ENCODE data around the gene S100P.

GRCh38 chr4:6649216-6649615, 44.5 kb upstream of the S100P start:
- TF ChIP-seq ELK1 (IDR thresholded peaks at IDR 0.05; ENCODE audit: borderline replicate concordance, low read depth, low read length) (no peak), POLR2A (IDR thresholded peaks at IDR 0.05; ENCODE audit: low read depth, low read length) (no peak), CTCF (conservative IDR thresholded peaks at IDR 0.05; ENCODE audit: low read depth, low read length) (no peak), MXI1 (IDR thresholded peaks at IDR 0.05; ENCODE audit: borderline replicate concordance, low read depth, low read length) (no peak), USF2 (IDR thresholded peaks at IDR 0.05; ENCODE audit: low read depth, low read length) (no peak), RAD21 (IDR thresholded peaks at IDR 0.05; ENCODE audit: low read length) (no peak), MAFK (IDR thresholded peaks at IDR 0.05; ENCODE audit: low read depth, low read length) (no peak), MAZ (IDR thresholded peaks at IDR 0.05; ENCODE audit: borderline replicate concordance, low read depth, low read length) (no peak), CEBPB (IDR thresholded peaks at IDR 0.05; ENCODE audit: low read depth, low read length) (no peak), BHLHE40 (IDR thresholded peaks at IDR 0.05; ENCODE audit: low read depth, low read length) (no peak), RCOR1 (IDR thresholded peaks at IDR 0.05; ENCODE audit: insufficient replicate concordance, low read length) (no peak), FOS (IDR thresholded peaks at IDR 0.05; ENCODE audit: low read depth, low read length) (no peak), SMC3 (IDR thresholded peaks at IDR 0.05; ENCODE audit: low read depth, low read length) (no peak)
